GM23338 (cell line): ENCODE data around the gene SEMA4D. TPM values are rescaled to one million over a fixed set of nuclear protein-coding genes. Genes with fewer than 3 reads are reported as not detected.

ENCODE experiments used
- ATAC-seq: fragments of 200-7000 bp; cut with Tn5 transposase; 3 replicates; pipeline ENCODE4 v1.9.1; 2020
- DNase-seq: peaks from one replicate; pipeline ENCODE4 v3.0.0-alpha.2; 2015; ENCODE audit warnings: low spot score
- H2AFZ ChIP-seq: fragments of 200-600 bp; sonication (generic); 2 replicates; pipeline ENCODE4 v1.8.0; 2016; ENCODE audit warnings: antibody characterized with exemption, mild to moderate bottlenecking, moderate library complexity
- H3F3A ChIP-seq: fragments of 200-600 bp; sonication (generic); replicated peaks from 2 replicates; pipeline ENCODE4 v1.8.0; 2017; ENCODE audit warnings: antibody characterized with exemption, mixed run types, low read depth
- H3K27ac ChIP-seq: fragments of 200-600 bp; sonication (generic); 2 replicates; pipeline ENCODE4 v1.6.1; 2016; ENCODE audit warnings: low read depth
- H3K27me3 ChIP-seq: fragments of 200-600 bp; sonication (generic); 2 replicates; pipeline ENCODE4 v1.8.0; 2016; ENCODE audit warnings: mild to moderate bottlenecking, mixed run types, moderate library complexity; ENCODE audit not compliant: insufficient read depth
- H3K36me3 ChIP-seq: fragments of 200-600 bp; sonication (generic); 2 replicates; pipeline ENCODE4 v1.8.0; 2016; ENCODE audit warnings: mild to moderate bottlenecking; ENCODE audit not compliant: insufficient read depth
- H3K4me1 ChIP-seq: fragments of 200-600 bp; sonication (generic); 2 replicates; pipeline ENCODE4 v1.8.0; 2016; ENCODE audit warnings: mild to moderate bottlenecking, moderate library complexity; ENCODE audit not compliant: insufficient read depth
- H3K4me2 ChIP-seq: fragments of 200-600 bp; sonication (generic); 2 replicates; pipeline ENCODE4 v1.7.1; 2017; ENCODE audit warnings: mixed run types
- H3K4me3 ChIP-seq: fragments of 200-600 bp; sonication (generic); 2 replicates; pipeline ENCODE4 v1.6.1; 2016; ENCODE audit warnings: mixed run types
- H3K79me2 ChIP-seq: fragments of 200-600 bp; sonication (generic); replicated peaks from 2 replicates; pipeline ENCODE4 v1.8.0; 2017; ENCODE audit warnings: mild to moderate bottlenecking; ENCODE audit not compliant: insufficient read depth
- H3K9me2 ChIP-seq: fragments of 200-600 bp; sonication (generic); 2 replicates; pipeline ENCODE4 v1.8.0; 2017; ENCODE audit not compliant: insufficient read depth
- H4K20me1 ChIP-seq: fragments of 200-600 bp; sonication (generic); replicated peaks from 2 replicates; pipeline ENCODE4 v1.8.0; 2017; ENCODE audit warnings: mild to moderate bottlenecking; ENCODE audit not compliant: insufficient read depth
- H3K27ac Mint-ChIP-seq: 2 replicates; pipeline ENCODE4 v1.8.0; 2020; ENCODE audit warnings: inconsistent platforms, mild to moderate bottlenecking, moderate library complexity, mixed read lengths
- H3K27me3 Mint-ChIP-seq: 3 replicates; pipeline ENCODE4 v1.8.0; 2022; ENCODE audit warnings: low read depth, mild to moderate bottlenecking, moderate library complexity, mixed read lengths, inconsistent platforms; ENCODE audit not compliant: insufficient read depth, poor library complexity
- H3K36me3 Mint-ChIP-seq: 3 replicates; pipeline ENCODE4 v1.8.0; 2021; ENCODE audit warnings: low read depth, mild to moderate bottlenecking, inconsistent platforms, moderate library complexity, mixed read lengths
- H3K4me1 Mint-ChIP-seq: 3 replicates; pipeline ENCODE4 v1.8.0; 2020; ENCODE audit warnings: mild to moderate bottlenecking, inconsistent platforms, mixed read lengths
- H3K4me3 Mint-ChIP-seq: 3 replicates; pipeline ENCODE4 v1.8.0; 2021; ENCODE audit warnings: moderate library complexity, mild to moderate bottlenecking, inconsistent platforms, mixed read lengths
- H3K9me3 Mint-ChIP-seq: 3 replicates; pipeline ENCODE4 v1.8.0; 2020; ENCODE audit warnings: moderate library complexity, mild to moderate bottlenecking, inconsistent platforms, mixed read lengths
- CREB1 ChIP-seq: fragments of 250-450 bp; sonication (Bioruptor Pico); IDR thresholded peaks from 2 replicates; pipeline ENCODE4 v1.5.0; 2020; ENCODE audit warnings: low read depth, mild to moderate bottlenecking, moderate library complexity
- CTCF ChIP-seq, 2 experiments: fragments of 200-600 bp in 1 of 2; sonication (generic) in 1 of 2; conservative IDR thresholded peaks; 2 replicates each; pipeline versions ENCODE4 v1.5.1 to v1.6.1; 2016 to 2017; ENCODE audit warnings: antibody characterized with exemption in 2 of 2, low read depth in 2 of 2, mild to moderate bottlenecking in 2 of 2, moderate library complexity in 1 of 2
- EZH2 ChIP-seq: fragments of 200-600 bp; sonication (generic); IDR thresholded peaks from one replicate; pipeline ENCODE4 v1.8.0; 2017; ENCODE audit warnings: antibody characterized with exemption, mild to moderate bottlenecking, low read depth; ENCODE audit not compliant: unreplicated experiment
- EZH2phosphoT487 ChIP-seq: fragments of 200-600 bp; sonication (generic); IDR thresholded peaks from one replicate; pipeline ENCODE4 v1.8.1; 2018; ENCODE audit warnings: antibody characterized with exemption; ENCODE audit not compliant: unreplicated experiment
- JUNB ChIP-seq: IDR thresholded peaks from one replicate; pipeline ENCODE4 v1.6.1; 2016; ENCODE audit warnings: antibody characterized with exemption; ENCODE audit not compliant: unreplicated experiment
- NANOG ChIP-seq: IDR thresholded peaks from 2 replicates; pipeline ENCODE4 v1.6.1; 2016; ENCODE audit warnings: antibody characterized with exemption, borderline replicate concordance
- REST ChIP-seq: IDR thresholded peaks from one replicate; pipeline ENCODE4 v1.6.1; 2018; ENCODE audit warnings: antibody characterized with exemption; ENCODE audit not compliant: unreplicated experiment
- STAT1 ChIP-seq: IDR thresholded peaks from one replicate; pipeline ENCODE4 v1.6.1; 2016; ENCODE audit warnings: antibody characterized with exemption; ENCODE audit not compliant: unreplicated experiment
- ZNF114 ChIP-seq: fragments of 250-450 bp; sonication (Bioruptor Pico); IDR thresholded peaks from 2 replicates; pipeline ENCODE4 v1.5.0; 2020; ENCODE audit warnings: mild to moderate bottlenecking, moderate library complexity
- ZNF331 ChIP-seq: fragments of 250-450 bp; sonication (Bioruptor Pico); IDR thresholded peaks from 2 replicates; pipeline ENCODE4 v1.5.0; 2020; ENCODE audit warnings: low read depth, mild to moderate bottlenecking, moderate library complexity
- polyA plus RNA-seq: library from polyadenylated mRNA; unstranded; fragments of >200 nt; fragmentation: Nextera tagmentation; extraction: Ambion mirVana; gene quantifications from 2 replicates; pipeline ENCODE4 v1.2.1, GENCODE V29; 2016
- total RNA-seq: library from RNA; depleted of rRNA; stranded (reverse); fragments of >200 nt; shearing (Covaris generic); gene quantifications from 2 replicates; pipeline ENCODE4 v1.2.3, GENCODE V29; 2014

Gene SEMA4D
- total and polyA plus RNA-seq, 2 experiments from 2014 or later = 19.3 to 63.0 TPM

- no peak for TF ChIP-seq ZNF331 (CRISPR knock-in tag)
- TF ChIP-seq EZH2 = no peak
- TF ChIP-seq STAT1 = no peak
- no peak for TF ChIP-seq EZH2phosphoT487
- TF ChIP-seq JUNB = no peak
- no peak for TF ChIP-seq REST
- TF ChIP-seq ZNF114 (CRISPR knock-in tag) = no peak
- no peak for TF ChIP-seq CTCF (conservative IDR thresholded peaks at IDR 0.05; ENCODE audit: low read depth in 2 of 2)
- TF ChIP-seq CREB1 = no peak
- TF ChIP-seq NANOG = no peak
These were observed 32.8 kb upstream of the SEMA4D start (continued) for GRCh38 chr9:89530726-89531125.

- H3K27me3 Mint-ChIP-seq = peaks cover 4% of the 10 kb centered on the region
- Histone ChIP-seq H3K4me1 (no peaks in the 10 kb centered on the region), H3K9me2 (peaks cover 3% of the 10 kb centered on the region; the same call in 1 of the 2 replicates), H3K4me3 (no peak overlapping the region), H2AFZ (no peak overlapping the region), H3K4me2 (no peak overlapping the region), H3K27ac (no peak overlapping the region), H3F3A (no peaks in the 10 kb centered on the region), H4K20me1 (no peaks in the 10 kb centered on the region), H3K79me2 (no peaks in the 10 kb centered on the region), H3K27me3 (no peaks in the 10 kb centered on the region), H3K36me3 (no peaks in the 10 kb centered on the region)
- no peak overlapping the region for H3K27ac Mint-ChIP-seq
- no peak for ATAC-seq
- peaks cover 3% of the 10 kb centered on the region; the same call in 2 of the 3 replicates for H3K4me1 Mint-ChIP-seq
- no peaks in the 10 kb centered on the region for H3K36me3 Mint-ChIP-seq
- DNase-seq = no peak
- H3K4me3 Mint-ChIP-seq = no peak overlapping the region
- TF ChIP-seq CTCF (conservative IDR thresholded peaks at IDR 0.05; ENCODE audit: low read depth in 2 of 2) (no peak), JUNB (no peak), NANOG (no peak), EZH2 (no peak), ZNF331 (CRISPR knock-in tag) (no peak)
- H3K9me3 Mint-ChIP-seq = peaks cover 12% of the 10 kb centered on the region; the same call in 2 of the 3 replicates
These were observed 31.5 kb upstream of the SEMA4D start for GRCh38 chr9:89529243-89530035.
